ENCODE results near the gene SCN9A.
"Not testable (repeated sequence)": the region's sequence is repeated elsewhere in the genome, so short reads cannot be mapped to it uniquely, and the experiment has no call there.

SCN9A gene

GRCh38 chr2:166334805-166335204 lies 40.9 kb downstream of the SCN9A start:
- no peak for DNase-seq (ENCODE audit: low read depth in 2 of 2)

GRCh38 chr2:166333801-166334200 lies 41.9 kb downstream of the SCN9A start:
- DNase-seq (ENCODE audit: low read depth in 2 of 2): no peak

DNA sequence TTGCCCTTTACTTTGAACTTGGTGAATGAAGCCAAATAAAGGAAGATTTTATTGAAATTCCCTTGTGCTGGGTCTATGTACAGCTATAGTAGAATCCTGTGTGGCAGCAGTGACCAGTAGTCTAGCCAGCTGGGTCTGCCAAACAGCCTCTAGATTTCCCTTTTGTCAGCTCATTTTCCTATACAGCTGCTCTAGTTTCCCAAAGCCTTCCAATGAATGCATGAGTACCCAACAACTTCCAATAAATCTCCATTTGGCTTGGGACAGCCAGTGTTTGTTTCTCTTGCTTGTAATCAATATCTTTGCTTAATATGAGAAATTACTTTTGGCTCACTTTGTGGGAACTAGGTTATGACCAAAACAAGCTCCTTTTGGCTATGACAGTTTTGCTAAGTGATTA lies 43.6 kb downstream of the SCN9A start:
- DNase-seq (ENCODE audit: low read depth in 2 of 2): no peak

- DNase-seq (ENCODE audit: low read depth in 2 of 2): no peak
Measured at GRCh38 chr2:166331468-166331867, 44.3 kb downstream of the SCN9A start.

DNA sequence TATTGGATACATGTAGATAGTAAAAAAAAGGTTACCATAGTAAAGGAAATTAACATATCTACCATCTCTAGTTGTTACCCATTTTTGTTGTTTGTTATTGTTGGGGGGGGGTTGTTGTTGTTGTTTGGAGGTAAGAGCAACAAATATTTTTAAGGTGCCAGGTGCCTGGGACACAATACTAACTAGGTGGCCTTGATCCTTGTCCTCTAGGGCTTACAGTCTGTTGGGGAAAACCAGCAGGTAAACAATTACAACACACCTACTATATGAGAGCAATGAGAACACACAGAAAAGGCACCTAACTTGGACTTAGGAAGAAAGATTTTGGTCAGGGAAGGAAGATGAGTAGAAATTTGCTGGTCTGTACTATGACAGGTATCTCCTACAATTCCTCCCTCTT lies 46.3 kb downstream of the SCN9A start:
- DNase-seq (ENCODE audit: low read depth in 2 of 2): no peak

DNA sequence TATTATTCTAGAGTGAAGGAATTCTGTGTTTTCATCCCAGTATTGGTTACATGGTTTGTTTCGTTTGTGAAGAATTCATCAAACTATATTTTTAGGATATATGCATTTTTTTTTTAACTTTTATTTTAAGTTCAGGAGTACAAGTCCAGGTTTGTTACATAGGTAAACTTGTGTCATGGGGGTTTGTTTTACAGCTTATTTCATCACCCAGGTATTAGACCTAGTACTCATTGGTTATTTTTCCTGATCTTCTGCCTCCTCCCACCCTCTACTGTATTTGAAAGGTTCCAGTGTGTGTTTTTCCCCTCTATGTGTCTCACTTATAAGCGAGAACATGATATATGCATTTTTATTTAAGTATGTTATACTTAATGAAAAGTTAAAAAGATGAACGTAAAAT lies 47.6 kb downstream of the SCN9A start:
- no peak for DNase-seq (ENCODE audit: low read depth in 2 of 2)

GRCh38 chr2:166321076-166321475 lies 54.7 kb downstream of the SCN9A start:
- no peak for DNase-seq (ENCODE audit: low read depth in 2 of 2)

- no peak for DNase-seq (ENCODE audit: low read depth in 2 of 2)
Measured at GRCh38 chr2:166314022-166314759, 61.6 kb downstream of the SCN9A start.

DNA sequence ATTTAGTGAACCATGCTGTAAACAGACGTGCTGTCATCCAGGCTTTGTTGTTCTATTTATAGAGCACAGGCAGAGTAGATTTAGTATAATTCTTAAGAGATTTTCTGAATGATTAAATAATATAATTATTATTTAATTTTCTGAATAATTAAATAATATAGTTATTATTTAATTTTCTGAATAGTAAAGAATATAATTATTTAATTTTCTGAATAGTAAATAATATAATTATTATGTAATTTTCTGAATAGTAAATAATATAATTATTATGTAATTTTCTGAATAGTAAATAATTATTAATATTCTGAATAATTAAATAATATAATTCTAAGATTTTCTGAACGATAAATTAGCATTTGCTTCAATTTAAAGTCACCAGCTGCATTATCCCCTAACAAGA lies 62.9 kb downstream of the SCN9A start:
- DNase-seq (ENCODE audit: low read depth in 2 of 2): not testable (repeated sequence)

- no peak for DNase-seq (ENCODE audit: low read depth in 2 of 2)
Measured at GRCh38 chr2:166307326-166307725, 68.4 kb downstream of the SCN9A start.

DNA sequence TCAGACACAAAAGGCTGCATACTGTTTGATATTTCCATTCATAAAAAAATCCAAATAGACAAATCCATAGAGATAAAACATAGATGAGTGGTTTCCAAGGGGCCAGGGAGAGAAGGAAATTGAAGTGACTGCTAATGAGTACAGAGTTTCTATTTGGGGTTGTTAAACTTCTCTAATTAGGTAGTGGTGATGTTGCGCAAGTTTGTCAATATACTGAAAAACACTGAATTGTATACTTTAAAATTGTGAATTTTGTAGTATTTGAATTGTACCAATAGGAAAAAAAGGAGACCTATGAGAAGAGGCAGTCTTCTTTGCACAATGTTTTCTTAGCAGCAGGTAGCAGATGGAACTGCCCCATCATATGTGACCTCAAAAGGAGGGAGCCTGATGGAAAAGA lies 71.1 kb downstream of the SCN9A start:
- DNase-seq (ENCODE audit: low read depth in 2 of 2): no peak

DNA sequence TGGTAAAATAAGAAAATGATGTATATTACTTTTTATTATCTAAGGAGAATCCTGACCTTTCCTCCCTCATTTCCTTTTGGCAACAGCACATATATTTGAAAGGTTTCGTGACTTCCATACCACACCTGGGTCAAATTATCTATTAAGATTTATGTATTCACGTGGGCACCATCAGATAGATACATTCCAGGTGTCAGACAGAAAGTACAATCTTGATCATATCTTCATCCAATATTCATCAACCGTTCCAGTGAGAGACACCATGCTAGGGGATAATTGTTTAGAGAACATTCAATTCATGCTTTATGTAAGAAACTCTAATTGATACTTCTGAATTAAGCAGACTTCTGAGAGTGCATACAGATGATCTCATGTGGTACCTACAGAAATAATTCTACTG lies 73.7 kb downstream of the SCN9A start:
- DNase-seq (ENCODE audit: low read depth in 2 of 2): no peak

DNA sequence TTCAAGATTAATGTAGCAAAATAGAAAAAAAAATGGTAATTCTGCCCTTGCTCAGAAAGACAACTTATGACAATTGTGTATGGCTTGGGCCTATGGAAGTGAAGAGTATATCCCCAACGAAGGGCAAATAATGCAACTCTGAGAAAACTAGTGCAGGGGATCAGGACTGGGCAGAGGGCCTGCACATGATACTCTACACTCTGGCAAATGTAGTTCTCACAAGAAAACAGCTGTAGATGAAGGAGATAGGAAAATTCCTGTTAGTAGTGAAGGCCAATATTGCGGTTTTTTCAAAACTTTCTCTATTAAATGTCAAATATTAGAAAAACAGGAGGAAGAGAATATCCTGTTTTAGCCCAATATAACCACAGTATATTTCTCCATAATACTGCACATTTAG lies 77.8 kb downstream of the SCN9A start:
- no peak for DNase-seq (ENCODE audit: low read depth in 2 of 2)

GRCh38 chr2:166293984-166294383 lies 81.8 kb downstream of the SCN9A start:
- DNase-seq (ENCODE audit: low read depth in 2 of 2): no peak

- no peak for DNase-seq (ENCODE audit: low read depth in 2 of 2)
Measured at GRCh38 chr2:166285215-166285614, 90.5 kb downstream of the SCN9A start.

GRCh38 chr2:166284359-166284758 lies 91.4 kb downstream of the SCN9A start:
- DNase-seq (ENCODE audit: low read depth in 2 of 2): no peak

- DNase-seq (ENCODE audit: low read depth in 2 of 2): no peak
Measured at GRCh38 chr2:166282154-166282553, 93.6 kb downstream of the SCN9A start.

DNA sequence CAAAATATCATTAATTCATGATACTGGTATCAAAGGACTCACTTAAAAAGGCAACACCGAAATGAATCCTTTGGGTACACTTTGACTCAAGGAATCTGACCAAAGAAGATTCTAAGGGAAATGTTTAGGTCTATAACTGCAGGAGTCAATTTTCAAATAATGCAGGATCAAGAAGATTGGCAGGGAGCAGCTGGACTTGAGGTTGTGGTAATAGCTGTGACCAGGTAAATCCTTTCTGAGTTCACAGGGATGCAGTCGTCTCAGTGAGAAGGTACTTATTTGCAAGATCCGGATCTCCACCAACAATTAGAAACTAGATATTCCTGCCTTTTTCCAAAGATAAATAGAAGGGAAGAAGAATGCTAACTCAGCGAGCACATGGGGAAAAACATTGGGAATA lies 96.9 kb downstream of the SCN9A start:
- no peak for DNase-seq (ENCODE audit: low read depth in 2 of 2)

- no peak for DNase-seq (ENCODE audit: low read depth in 2 of 2)
Measured at GRCh38 chr2:166270376-166270775, 105.4 kb downstream of the SCN9A start.

DNA sequence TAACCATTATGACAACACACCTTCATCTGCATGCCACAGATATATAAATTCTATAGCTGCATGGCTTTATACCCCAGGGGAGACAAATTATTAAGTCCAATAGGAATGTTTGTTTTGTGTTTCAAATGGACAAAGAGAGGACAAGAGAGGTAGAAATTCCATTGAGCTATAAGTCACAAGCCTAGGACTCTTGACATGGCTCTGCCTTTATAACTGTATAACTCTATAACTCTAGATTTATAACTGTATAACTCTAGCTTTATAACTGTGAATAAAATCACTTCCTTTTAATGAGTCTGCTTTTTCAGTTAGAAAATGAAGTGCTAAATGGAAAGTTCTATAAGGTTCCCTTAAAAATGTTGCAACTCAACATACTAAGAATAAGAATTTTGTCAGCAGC lies 106.4 kb downstream of the SCN9A start:
- DNase-seq (ENCODE audit: low read depth in 2 of 2): no peak

DNA sequence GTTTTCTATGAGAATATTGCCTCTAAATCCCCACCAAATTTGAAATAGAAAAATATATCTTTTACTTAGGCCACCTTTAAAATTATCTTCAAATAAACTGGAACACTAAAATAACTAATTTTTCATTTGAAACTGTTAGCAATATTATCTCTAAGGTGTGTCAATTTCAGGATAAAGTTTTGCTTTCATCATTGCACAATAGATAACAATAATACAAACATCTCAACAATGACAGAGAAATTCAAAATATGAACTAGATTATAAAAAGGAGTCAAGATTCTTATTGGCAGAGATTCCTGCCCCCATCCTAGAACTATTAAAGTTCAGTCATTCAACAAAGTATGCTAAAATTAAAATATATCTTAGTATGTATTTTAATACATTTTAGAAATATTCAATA lies 117.9 kb downstream of the SCN9A start:
- no peak for DNase-seq (ENCODE audit: low read depth in 2 of 2)

DNA sequence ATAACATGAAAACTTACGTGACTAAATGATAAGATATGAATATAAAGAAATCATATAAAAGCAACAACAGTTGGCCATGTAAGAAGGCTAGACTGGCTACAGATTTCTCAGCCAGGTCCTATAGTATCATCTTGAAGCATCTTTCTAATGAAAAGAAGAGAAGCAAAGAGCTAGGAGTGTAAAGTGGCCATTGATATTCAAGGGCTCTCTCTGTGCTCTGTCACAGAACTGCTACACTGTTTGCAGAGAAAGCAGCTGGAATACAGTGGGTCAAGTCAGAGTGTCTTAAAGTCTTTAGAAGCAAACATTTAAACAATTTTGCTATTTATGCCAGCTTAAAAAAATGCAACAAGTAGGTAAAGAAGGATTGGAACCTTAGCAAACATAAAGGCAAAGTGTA lies 118.8 kb downstream of the SCN9A start:
- DNase-seq (ENCODE audit: low read depth in 2 of 2): no peak

DNA sequence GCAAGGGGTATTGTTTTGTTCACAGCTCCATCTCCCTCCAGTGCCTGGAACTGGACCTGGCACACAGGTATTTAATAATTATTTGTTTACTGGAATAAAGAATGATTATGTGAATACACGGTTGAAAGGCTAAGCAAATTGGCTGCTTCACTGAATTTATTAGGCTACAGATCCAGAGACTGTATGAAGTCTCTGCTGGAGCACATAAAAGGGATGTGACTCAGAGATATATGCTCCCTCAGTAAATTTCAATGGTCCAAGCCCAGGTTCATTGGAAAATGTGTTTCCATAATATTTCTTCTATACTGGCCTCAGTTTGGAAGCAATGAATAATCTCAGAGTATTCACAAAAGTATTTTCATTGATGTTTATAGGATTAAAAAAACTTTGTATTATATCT lies 126.4 kb downstream of the SCN9A start:
- no peak for DNase-seq (ENCODE audit: low read depth in 2 of 2)

GRCh38 chr2:166246901-166247300 lies 128.8 kb downstream of the SCN9A start:
- no peak for DNase-seq (ENCODE audit: low read depth in 2 of 2)

All from stimulated activated CD4-positive, alpha-beta T cell treated with anti-CD3 and anti-CD28 coated beads, Interleukin-12 subunit alpha, Interleukin-12 subunit beta, amount 100 ng/mL, for 24 hours (primary cell).